Activated CD4-positive, CD25-positive, alpha-beta regulatory T cell treated with anti-CD3 and anti-CD28 coated beads, Interleukin-2, amount 50 U/mL, for 24 hours (primary cell): ENCODE data around the gene PSMC2.
"Not testable (repeated sequence)": the region's sequence is repeated elsewhere in the genome, so short reads cannot be mapped to it uniquely, and the experiment has no call there.

Experiments used
- ATAC-seq, 2 donors: fragments of 150-1000 bp; cut with Tn5 transposase; one replicate each; pipeline ENCODE4 v1.10.0; 2021; ENCODE audit warnings: mild to moderate bottlenecking in 1 of 2, moderate library complexity in 1 of 2

PSMC2 gene

GRCh38 chr7:103379270-103379975, 32.0 kb downstream of the PSMC2 start:
- no peak for ATAC-seq

DNA sequence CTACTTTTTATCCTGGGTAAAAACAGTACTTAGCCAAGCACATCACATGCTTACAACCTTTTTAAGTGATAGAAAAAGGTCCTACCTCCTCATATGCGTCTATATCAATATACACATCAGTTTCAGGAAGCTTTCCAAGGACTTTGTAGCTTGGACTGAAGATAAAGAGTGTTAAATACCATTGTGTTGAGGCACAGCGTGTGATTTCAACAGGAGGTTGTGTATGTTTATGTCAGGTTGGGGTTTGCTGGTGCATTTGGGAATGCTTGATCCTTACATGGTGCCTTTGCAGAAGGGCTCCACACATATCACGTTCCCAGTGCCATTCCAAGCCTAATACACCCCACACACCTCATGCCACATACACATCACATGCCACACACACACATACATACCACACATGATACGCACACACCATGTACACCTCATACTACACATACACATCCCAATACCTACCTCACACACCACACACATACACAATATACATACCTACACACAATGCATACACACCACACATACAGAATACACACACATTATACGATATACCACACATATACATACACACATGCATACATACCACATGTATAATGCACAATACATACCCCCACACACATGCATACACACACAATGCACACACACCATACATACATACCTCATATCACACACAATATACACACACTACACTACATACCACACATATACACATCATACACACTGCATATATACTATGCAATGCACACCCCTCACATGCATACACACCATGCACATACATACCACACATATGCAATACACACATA, 33.1 kb downstream of the PSMC2 start:
- no peak for ATAC-seq

DNA sequence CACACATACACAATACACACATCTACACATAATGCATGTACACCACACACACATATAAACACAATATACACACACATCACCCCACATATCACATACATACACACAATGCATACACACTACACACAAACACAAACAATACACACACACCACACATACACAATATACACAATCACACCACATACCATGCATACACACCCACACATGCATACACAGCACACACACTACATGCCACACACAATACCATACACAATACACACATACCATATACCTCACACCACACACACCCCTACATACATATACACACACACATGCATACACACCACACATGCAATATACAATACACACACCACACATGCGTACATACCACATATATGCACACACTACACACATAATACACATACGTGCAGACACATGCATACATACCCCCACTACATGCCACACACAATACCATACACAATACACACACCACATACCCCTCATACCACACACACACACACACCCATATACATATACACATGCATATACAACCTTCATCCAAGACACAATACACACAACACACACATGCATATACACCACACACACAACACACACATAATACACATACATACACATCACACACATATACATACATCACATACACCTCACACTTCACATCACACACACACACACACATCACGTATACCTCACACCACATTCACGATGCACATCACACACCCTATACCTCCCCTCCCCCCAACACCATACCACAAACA, 34.0 kb downstream of the PSMC2 start:
- no peak for ATAC-seq

DNA sequence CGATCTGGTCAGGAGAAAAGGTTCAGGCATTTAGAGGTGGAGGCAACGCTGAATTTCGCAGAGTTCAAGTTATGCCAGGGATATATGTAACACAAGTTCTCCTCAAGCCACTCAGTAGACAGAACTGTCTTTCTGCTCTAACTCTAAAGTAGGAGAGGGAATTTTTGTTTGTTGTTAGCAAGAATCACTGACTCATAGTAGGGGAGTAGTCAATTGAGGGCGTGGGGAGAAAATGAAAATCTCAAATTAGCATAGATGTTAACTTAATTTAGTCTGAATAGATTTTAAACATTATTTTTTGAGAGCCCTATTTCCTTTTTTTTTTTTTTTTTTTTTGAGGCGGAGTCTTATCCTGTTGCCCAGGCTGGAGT, 34.6 kb downstream of the PSMC2 start:
- no peak for ATAC-seq

DNA sequence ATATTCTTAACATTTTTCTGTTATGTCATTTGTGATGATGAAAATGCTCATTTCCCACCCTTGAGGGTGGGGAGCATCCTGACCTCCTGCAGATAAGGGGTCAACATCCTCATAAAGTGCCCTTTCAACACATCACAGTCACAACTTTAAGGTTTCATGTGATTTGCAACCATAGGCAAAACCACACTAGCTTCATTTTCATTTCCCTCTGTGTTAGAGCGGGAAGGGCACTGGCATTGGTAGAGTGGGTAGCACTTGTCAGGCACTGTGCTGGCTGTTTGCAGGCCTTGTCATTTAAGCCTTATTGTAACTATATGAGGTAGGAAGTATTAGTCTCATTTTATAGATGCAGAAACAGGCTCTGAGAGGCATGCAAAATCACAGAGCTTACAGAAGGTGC, 39.8 kb downstream of the PSMC2 start:
- no peak for ATAC-seq

- no peak for ATAC-seq
Measured at GRCh38 chr7:103388469-103389140, 41.2 kb downstream of the PSMC2 start.

GRCh38 chr7:103389263-103389662, 41.8 kb downstream of the PSMC2 start:
- no peak for ATAC-seq

DNA sequence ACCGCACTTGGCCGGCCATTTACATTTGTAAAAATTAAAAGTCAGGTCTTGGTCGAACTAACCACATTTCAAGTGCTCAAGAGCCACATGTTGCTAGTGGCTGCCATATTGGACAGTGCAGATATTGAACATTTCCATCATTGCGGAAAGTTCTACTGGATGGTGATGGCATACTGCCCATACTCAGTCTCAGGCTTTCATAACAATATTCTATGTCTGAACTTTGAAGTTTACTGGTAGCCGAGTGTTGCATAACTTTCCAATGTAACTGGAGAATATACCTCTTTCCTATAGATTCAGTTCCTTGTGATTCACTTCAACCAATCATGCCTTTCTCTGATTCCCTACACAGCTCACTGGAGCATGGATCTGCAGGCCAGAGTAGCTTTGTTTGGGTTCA, 43.7 kb downstream of the PSMC2 start:
- no peak for ATAC-seq

DNA sequence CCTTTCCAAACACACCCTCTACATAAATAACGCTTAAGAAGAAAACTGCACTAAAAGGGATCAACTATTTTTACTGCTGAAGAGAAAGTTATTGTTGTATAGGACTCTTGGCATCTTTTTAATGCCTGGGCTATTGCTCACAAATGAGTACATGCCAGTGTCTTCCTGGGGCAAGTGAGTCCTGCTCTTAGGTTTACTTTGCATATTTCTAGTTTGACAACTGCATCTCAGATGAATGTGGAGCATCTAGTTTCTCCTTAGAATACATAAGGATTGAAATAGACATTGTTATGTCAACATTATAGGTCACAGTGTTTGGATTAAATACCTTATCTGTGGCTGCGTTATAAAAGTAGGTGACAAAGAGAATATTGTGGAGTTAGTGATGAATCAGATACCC, 44.5 kb downstream of the PSMC2 start:
- ATAC-seq: no peak

DNA sequence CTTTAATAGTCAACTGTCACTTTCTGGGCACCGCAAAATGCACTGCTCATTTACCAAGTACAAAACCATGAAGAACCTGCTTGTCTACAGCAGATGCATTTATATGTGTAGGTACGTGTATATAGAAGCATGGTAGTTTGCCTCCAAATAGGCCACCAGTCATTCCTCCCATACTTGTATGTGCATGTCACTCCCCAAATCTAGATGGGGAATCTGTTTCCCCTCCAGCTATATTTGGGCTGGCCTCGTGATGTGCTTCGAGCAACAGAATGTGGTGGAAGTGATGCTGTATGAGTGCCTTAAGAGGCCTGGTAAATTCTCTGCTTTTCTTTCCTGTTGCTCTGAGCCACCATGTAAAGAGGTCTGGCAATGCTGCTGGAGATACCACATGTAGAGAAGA, 47.1 kb downstream of the PSMC2 start:
- no peak for ATAC-seq

- no peak for ATAC-seq
Measured at GRCh38 chr7:103395071-103395470, 47.6 kb downstream of the PSMC2 start.

- no peak for ATAC-seq
Measured at GRCh38 chr7:103396471-103396870, 49.0 kb downstream of the PSMC2 start.

DNA sequence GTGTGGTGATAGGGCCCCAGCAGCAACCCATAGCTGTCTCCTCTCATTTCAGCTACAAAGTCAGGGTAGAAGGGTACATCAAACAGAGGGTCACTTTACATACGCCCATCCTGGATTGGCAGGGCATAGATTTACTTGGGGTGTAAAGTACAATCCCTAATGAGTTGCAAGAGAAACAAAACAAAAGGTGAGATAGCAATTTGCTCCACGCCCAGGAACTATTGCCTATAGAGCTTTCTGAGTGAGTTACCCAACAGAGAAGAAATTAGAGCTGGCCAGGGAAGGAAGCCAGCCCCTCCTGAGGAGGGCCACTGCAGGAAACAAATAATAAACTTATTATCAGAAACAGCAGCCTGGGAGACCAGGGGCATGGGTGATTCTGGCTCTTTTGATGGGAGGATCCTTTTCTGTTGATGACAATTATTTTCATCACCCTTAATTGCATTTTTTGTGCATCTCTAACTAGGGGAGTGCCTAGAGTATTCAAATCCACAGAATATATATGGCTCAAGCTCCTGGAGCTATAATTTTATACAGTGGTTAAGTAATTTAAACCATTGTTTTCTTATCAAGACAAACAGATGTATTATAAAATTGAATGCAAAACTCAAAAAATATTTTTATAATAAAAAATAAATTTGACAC, 51.2 kb downstream of the PSMC2 start:
- ATAC-seq: no peak

GRCh38 chr7:103399687-103400086, 52.2 kb downstream of the PSMC2 start:
- ATAC-seq: not testable (repeated sequence)

- not testable (repeated sequence) for ATAC-seq
Measured at GRCh38 chr7:103405789-103406613, 58.6 kb downstream of the PSMC2 start.

- no peak for ATAC-seq
Measured at GRCh38 chr7:103412151-103412550, 64.7 kb downstream of the PSMC2 start.

DNA sequence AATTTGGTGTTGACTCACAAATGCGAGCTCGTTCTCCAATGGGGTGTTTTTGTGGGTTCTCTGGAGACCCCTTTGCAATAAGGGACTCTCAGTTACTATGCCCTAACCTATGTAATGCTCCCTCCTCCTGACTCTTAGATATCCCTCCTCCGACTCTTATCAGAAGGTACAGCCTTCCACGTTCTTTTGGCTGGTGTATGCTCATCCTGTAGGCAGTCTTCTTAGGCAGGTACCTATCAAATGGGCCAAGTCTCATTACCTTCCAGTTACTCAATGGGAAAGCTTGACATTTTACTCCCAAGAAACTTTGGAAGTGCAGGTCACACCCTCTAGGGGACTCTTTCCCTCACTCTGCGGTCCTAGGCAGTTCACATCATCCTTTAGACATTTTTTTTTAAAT, 66.0 kb downstream of the PSMC2 start:
- ATAC-seq: no peak

- ATAC-seq: no peak
Measured at GRCh38 chr7:103418241-103418640, 70.8 kb downstream of the PSMC2 start.
